Activated CD4-positive, alpha-beta T cell treated with anti-CD3 and anti-CD28 coated beads, Interleukin-2, amount 50 U/mL, for 24 hours (primary cell): Measurements from ENCODE around the gene DUSP10.

ENCODE experiments used
- DNase-seq, 2 donors: peaks; one replicate each; pipeline ENCODE4 v3.0.0-alpha.2; 2020; ENCODE audit warnings: low read depth in 1 of 2, low spot score in 1 of 2

DUSP10 gene

GRCh38 chr1:221696027-221696426, 45.9 kb downstream of the DUSP10 start:
- no peak for DNase-seq

GRCh38 chr1:221695301-221695700, 46.6 kb downstream of the DUSP10 start:
- DNase-seq: no peak

DNA sequence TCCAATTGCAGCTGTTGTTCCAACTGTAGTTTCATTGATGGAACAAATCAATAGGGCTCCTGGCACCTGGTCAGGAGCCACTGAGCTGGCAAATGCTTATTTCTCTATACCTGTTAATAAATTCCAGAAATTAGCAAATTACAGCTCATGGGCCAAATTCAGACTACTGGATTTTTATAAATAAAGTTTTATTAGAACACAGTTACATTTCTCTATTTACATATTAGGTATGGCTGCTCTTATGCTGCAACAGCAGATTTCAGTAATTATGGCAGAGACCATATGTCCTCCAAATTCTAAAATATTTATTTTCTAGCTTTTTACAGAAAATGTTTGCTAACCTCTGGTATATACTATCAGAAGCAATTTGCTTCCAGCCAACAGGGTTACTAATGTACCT, 47.8 kb downstream of the DUSP10 start:
- DNase-seq: no peak

DNA sequence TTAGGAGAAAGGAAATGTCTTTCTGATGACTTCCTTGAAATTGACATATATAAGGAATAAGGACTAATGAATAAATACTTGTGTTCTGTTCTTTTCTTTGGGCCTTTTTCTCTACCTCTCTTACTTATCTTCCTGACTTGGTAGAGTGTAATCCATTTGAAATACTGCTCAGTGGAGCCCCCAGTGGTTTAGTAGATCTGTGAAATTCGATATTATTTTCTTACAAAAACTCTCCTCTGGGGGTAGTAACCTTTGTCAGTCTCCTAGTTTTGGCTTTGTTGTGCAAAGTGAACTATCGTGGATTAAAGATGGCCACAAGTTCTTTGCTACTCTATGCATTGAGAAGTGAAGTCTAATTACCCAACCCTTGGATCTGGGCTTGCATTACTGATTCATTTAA, 48.8 kb downstream of the DUSP10 start:
- no peak for DNase-seq

- DNase-seq: no peak
Observed at GRCh38 chr1:221692643-221693042, 49.2 kb downstream of the DUSP10 start.

GRCh38 chr1:221691261-221691660, 50.6 kb downstream of the DUSP10 start:
- no peak for DNase-seq

- DNase-seq: no peak
Observed at GRCh38 chr1:221690858-221691257, 51.0 kb downstream of the DUSP10 start.

- no peak for DNase-seq
Observed at GRCh38 chr1:221689138-221689537, 52.8 kb downstream of the DUSP10 start.

GRCh38 chr1:221688488-221688843, 53.4 kb downstream of the DUSP10 start:
- no peak for DNase-seq

- no peak for DNase-seq
Observed at GRCh38 chr1:221687836-221688487, 53.9 kb downstream of the DUSP10 start.

DNA sequence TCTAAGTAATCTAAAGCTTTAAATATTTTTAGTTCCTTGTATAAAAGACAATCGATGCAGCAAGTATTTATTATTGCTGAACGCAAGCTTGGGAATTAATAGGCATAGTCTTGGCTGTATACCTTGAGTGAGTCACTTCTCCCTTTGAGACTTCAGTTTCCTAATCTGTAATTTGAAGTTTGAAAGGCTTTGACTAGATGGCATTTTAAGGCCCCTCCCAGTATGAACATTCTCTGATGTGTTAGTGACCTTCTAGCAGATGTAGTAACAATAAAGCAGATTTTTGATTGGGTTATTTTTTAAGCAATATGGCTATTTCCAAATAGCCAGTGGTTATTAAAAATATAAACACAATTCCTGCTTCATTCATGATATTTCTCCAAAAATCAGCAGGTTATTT, 58.2 kb downstream of the DUSP10 start:
- DNase-seq: no peak

- no peak for DNase-seq
Observed at GRCh38 chr1:221680085-221680484, 61.8 kb downstream of the DUSP10 start.

DNA sequence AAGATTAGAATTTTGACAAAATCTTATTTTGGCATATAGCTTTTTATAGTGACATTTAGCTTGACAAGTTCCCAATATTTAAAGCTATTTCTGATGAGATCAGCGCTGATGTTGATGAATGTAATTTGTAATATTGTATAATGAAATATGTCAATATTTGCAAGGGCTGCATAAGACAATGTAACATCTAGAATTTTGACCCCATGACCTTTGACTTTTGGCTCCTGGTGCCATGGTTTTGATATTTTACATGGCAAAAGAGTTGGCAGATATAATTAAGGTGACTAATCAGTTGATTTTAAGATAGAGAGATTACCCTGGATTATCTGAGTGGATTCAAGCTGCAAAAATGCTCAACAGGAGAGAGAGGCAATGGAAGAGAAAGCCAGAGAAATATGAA, 63.9 kb downstream of the DUSP10 start:
- DNase-seq: no peak

- DNase-seq: no peak
Observed at GRCh38 chr1:221675880-221676800, 65.7 kb downstream of the DUSP10 start.

DNA sequence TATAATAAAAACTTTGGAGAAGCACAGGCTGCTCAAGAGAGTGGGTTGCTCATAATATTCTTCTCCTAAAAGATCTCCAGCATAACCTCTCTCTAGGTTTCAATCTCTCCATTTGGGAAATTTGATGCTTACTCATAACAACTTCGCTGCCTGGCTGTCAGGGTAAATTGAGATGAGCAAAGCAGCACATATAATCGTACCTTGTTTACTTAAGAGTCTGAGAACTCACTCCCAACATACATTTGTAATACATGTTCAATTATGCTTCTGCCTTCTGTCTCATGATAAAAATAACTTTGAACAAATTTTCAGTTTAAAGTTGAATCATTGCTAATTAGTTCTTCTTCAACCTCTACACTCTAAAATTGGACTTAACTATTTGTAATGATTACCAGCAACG, 68.9 kb downstream of the DUSP10 start:
- no peak for DNase-seq

GRCh38 chr1:221672239-221672645, 69.6 kb downstream of the DUSP10 start:
- no peak for DNase-seq

- no peak for DNase-seq
Observed at GRCh38 chr1:221670081-221670480, 71.8 kb downstream of the DUSP10 start.

DNA sequence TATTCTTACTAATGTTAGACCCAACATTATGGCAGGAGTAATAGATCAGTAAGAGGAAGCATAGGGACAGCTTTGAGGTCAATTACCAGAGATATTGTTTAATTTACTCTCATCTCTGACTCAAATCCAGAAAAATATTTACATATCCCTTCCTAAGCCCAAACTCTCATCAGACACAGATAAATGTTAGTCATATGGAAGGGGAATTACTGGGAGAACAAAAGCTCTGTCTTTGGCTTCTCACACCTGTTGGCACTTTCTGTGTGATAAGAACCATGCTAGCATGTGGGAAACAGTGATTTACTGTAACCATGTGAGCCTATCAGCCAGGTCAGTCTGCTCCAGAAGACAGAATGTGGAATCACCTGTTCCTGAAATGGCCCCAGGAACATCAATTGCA, 72.4 kb downstream of the DUSP10 start:
- DNase-seq: no peak

- DNase-seq: no peak
Observed at GRCh38 chr1:221667504-221667903, 74.4 kb downstream of the DUSP10 start.

DNA sequence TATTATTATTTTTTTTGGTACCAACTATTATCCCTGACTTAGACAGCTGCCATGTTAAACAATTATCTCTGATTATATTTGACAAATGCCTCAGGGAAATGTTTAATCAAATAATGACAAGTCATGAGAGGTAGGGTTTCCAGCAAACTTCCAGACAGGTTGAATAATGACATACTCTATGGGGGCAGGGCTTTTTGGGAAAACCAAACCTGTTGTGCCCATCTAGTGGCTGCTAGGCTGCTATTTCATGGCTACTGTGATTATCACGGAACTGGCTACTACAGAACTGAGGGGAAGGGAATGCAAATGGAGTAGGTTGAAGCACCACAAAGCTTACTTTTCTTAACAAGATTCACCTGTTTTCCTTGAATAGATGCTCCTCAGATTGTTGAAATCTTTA, 77.6 kb downstream of the DUSP10 start:
- no peak for DNase-seq

DNA sequence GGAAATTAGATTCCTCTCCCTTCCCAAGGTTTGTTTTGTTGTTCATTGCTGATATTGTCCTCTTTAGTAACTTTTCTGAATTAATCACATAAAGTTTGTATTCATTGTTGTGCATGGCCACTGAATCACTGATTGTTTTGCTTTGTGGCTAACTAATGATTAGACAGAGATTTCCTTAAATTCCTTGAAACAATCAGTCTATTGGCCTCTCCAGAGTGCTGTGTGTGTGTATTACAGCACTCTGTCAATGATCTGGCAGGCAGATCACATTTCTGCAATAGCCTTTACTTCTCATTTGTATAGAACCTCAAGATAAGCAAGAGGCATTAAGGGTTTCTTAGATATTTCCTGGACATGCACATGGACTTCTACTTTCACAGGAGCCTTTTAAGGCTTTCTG, 78.6 kb downstream of the DUSP10 start:
- DNase-seq: no peak

GRCh38 chr1:221655766-221656305, 86.1 kb downstream of the DUSP10 start:
- no peak for DNase-seq
